AG09319 (cell line): ENCODE data around the gene FSD1L.

Source experiments
- DNase-seq: peaks from one replicate; pipeline ENCODE4 v3.0.0-alpha.2; 2010; ENCODE audit warnings: low read depth; ENCODE audit errors: extremely low read depth
- TF ChIP-seq, protein P1 (sequence below): IDR thresholded peaks from 2 replicates; pipeline ENCODE4 v1.5.1; 2011; ENCODE audit warnings: low read depth, mild to moderate bottlenecking, inconsistent platforms, low read length, moderate library complexity

FSD1L gene

DNA sequence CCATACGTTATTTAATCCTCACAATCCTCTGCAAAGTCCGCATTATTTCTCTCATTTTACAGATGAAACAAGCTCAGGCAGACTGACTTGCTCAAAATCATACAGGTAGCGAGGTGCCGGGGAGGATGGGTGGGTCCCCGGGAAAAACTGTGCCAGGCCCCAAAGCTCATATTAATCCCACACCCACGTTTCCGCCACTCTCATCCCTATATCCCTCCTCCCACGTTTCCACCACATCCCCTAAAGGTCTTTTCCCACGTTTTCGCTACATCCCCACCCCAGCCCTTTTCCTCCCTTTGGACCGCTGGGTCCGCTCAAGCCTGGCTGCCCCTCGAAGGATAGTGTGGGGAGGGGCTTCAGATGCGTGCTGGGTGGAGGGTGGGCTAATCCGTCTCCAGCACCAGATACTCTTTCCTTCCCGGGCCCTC lies 434 bp upstream of the FSD1L start:
- no peak for DNase-seq
- TF ChIP-seq, protein P1, sequence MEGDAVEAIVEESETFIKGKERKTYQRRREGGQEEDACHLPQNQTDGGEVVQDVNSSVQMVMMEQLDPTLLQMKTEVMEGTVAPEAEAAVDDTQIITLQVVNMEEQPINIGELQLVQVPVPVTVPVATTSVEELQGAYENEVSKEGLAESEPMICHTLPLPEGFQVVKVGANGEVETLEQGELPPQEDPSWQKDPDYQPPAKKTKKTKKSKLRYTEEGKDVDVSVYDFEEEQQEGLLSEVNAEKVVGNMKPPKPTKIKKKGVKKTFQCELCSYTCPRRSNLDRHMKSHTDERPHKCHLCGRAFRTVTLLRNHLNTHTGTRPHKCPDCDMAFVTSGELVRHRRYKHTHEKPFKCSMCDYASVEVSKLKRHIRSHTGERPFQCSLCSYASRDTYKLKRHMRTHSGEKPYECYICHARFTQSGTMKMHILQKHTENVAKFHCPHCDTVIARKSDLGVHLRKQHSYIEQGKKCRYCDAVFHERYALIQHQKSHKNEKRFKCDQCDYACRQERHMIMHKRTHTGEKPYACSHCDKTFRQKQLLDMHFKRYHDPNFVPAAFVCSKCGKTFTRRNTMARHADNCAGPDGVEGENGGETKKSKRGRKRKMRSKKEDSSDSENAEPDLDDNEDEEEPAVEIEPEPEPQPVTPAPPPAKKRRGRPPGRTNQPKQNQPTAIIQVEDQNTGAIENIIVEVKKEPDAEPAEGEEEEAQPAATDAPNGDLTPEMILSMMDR, result no peak

DNA sequence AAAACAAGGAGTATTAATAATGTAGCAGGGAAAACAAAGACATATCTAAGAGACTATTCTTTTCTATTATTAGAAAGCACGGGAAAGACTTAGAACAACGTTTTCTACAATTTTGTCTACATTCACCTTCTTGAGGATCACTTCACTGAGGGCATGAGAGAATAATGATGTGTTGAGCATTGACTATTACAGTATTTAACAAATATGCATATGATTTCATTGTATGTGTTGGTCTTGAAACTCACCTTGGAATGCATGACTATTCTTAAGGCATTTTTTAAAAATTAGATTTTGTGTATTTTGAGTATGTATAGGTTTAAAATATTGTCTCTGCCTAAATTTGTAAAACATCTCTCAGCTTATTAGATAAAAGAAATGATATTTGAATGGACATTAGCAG lies 1.2 kb downstream of the FSD1L start:
- TF ChIP-seq, protein P1, result no peak
- DNase-seq, result no peak

DNA sequence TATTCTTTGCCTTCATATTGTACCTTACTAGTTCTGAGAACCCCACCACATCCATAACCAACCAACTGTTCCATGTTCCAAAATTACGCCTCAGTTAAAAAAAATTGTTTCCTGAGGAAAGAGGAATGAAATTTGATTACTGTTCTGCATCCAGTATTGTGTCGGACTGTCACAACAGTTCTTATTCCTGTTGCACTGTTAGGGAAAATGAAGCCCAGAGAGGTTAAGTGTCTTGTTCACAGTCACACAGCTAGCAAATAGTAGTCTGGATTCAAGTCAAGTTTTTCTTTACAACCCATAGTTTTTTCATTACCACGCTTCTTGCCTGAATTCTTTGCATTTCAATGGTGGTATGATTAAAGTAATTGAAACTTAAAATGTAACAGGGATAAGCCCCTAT lies 4.4 kb downstream of the FSD1L start:
- no peak for DNase-seq
- TF ChIP-seq, protein P1, result no peak

DNA sequence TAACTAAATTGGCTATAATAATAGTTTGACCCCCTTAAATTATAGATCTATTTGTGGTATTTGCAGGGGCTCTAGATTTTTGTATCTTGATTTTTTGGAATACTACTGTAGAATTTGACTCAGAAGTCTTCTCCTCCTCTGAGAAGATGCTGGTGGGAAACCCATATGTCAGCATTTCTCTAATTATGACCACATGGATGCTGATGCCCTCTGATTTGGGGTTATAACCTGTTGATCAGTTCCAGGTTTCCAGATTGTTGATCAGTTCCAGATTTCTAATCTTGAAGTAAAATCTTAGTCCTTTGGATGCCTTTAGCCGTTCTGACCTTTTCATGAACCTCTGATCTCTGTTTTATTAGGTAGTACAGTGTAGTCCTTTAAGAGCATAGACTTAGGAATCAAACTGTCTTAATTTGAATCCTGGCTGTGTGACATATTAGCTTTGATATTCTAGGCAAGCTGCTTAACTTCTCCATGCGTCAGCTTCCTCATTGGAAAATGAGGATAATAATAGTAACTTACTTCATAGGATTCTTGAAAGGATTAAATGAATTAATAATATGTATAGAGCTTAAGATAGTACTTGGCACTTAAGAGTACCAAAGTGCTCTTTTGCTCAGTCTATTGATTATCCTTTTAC lies 8.1 kb downstream of the FSD1L start:
- TF ChIP-seq, protein P1, result no peak

DNA sequence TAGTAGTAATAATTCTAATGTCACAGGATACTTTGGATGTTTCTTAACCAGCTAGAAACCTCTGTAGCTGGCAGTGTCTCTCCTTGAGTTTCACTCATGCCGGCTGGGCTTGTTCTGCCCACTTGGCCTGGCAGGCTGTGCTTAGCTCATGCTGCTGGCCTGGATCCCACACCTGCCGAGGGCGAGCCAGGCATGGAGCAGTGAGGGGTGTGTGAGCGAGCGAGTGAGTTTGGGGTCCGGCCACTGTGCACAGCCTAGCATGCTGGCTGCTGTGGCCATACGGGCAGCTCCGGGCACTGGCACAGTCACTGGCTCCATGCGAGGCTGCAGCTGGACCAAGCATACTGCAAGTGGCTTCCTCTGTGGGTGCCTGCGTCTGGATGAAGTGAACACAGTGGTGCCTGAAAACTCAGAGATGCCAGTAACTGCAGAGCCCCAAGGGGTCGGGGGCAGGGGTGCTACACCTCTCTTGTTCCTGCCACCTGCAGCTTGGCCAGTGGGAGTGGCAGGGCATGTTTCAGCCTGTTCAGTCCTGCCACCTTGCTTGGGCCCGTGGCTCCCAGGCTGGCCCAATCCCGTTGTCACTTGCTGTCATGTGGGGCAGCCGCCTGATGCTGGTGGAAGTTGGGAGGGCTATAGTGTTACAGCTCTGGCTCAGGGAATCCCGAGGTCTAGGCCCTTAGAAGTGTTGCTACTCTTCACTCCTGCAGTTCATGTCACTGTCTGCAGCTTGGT lies 9.9 kb downstream of the FSD1L start:
- TF ChIP-seq, protein P1, result no peak
- no peak for DNase-seq

More for the DNA sequence above, 8.1 kb downstream of the FSD1L start:
- DNase-seq, result no peak

DNA sequence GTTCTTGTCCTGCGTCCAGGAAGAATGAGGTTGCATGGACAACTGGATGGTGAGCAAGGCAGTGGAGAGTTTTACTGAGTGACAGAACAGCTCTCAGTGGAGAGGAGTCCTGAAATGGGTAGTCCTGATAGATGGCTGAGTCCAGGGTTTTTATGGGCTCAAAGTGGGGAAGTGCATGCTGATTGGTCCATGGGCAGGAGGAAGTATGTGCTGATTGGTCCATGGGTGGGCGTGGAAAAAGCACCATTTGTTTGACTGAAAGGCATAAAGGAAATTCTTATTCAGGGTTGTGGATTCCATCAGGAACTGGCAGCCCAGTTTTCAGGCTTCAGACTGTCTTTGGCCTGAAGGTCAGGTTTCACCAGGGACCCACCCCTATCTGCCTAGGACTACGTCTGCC lies 10.6 kb downstream of the FSD1L start:
- DNase-seq, result no peak
- TF ChIP-seq, protein P1, result no peak

DNA sequence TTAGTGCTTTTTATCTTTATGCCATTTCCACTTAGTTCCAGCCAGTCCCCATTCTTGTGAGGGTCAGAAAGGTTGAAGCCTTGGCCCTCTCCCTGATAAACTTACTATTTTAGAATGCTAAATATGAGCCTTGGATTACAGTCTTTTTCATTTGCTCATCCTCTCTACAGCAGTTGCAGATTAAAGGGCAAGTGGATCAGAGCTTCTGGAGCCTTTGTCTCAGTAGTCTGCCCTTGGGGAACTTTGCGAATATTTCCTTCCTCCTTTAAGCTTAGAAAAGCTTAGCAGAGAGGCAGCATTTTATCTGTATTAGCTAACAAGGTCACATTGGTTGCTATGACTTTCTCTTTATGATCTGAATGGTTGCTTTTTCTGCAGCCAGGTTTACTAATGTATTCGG lies 11.5 kb downstream of the FSD1L start:
- DNase-seq, result no peak
- TF ChIP-seq, protein P1, result no peak
